ENCODE data around the gene PAQR7.

Gene PAQR7, protein sequence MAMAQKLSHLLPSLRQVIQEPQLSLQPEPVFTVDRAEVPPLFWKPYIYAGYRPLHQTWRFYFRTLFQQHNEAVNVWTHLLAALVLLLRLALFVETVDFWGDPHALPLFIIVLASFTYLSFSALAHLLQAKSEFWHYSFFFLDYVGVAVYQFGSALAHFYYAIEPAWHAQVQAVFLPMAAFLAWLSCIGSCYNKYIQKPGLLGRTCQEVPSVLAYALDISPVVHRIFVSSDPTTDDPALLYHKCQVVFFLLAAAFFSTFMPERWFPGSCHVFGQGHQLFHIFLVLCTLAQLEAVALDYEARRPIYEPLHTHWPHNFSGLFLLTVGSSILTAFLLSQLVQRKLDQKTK
- 2.5 to 2.6 reads per million in 2 donors for total RNA-seq

DNA sequence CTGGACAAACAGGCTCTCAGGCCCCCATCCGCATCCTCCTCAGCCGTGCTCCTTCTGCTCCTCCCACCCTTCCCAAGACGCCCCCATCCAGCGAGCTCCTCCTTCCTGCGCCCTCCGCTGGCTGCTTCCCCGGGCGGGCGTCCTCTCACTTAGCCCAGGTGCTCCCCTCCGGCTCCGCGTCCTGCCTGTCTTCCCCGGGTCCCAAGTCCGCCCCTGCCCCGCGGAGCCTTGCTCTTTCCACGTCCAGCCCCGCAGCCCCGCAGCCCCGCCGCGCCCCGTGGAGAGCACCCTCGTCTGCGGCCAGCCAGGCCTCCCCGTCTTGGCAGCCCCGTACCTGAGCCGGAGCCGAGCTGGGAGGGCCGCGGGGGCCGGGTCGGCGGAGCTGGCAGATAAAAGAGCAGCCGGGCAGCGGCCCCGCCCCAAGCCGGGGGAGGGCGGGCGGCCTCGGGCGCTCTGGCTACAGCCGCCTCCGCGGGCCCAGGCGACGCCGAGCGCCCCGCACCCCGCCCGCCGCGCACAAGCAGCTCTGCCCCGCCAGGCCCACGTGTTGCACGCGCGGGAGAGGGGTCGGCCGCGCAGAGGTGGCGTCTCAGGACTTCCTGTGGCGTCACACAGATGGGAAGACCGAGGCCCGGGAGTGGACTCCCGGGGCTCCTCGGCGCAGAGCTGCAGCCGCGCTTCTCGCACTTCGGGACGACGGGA, at the start of gene PAQR7:
PAQR7 (minus strand) TSS at position 555 of the 702 bp plus-strand sequence. CDS start 11,869 bp downstream, outside the sequence.
- peak; percentile 37 to 68 (median 50) for DNase-seq

DNA sequence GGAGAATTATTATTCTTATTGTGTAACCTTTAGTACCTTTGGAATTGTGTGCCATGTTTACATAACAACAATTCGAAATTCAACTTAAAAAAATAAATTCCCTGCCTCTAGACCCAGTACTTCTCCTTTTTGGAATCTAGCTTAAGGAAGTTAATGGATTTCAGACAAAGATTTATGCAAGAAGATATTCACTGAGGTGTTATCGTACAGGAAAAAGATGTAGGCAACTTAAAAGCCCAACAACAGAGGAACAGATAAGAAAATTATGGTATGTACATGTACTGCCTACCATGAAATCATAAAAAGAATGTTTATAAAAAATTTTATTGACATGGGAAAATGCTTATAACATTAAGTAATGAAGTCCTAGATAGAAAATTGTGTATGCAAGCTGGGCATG, 48.9 kb upstream of the PAQR7 start:
- DNase-seq: no peak

DNA sequence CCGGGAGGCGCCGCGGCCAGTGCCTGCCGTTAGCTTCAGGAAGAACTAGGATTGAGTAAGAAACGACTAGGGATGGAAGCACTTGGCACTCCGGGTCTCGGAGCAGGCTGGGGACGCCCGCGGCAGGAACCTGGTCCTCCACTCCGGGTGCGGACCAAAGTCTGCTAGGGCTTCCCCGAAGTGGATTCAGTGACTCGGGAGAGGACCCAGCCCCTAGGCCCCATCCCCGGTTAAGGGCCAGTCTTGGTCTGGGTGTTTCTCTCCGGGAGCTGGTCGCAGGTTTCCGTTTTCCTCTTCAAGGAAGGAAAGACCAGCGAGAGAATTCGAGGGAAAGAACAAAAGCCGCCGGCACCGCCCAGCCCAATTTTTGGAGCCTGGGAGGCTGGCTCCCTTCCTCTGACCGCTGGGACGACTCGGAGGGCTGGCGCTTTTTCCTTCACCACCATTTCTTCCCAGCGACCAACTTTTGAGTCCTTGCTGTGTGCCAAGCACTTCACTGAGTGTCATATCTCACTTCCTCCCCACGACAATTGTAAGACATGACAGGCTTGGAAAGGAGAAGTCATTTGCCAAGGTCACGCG, 47.6 kb upstream of the PAQR7 start:
- DNase-seq: peak in 1 of 5 experiments; percentile 21

DNA sequence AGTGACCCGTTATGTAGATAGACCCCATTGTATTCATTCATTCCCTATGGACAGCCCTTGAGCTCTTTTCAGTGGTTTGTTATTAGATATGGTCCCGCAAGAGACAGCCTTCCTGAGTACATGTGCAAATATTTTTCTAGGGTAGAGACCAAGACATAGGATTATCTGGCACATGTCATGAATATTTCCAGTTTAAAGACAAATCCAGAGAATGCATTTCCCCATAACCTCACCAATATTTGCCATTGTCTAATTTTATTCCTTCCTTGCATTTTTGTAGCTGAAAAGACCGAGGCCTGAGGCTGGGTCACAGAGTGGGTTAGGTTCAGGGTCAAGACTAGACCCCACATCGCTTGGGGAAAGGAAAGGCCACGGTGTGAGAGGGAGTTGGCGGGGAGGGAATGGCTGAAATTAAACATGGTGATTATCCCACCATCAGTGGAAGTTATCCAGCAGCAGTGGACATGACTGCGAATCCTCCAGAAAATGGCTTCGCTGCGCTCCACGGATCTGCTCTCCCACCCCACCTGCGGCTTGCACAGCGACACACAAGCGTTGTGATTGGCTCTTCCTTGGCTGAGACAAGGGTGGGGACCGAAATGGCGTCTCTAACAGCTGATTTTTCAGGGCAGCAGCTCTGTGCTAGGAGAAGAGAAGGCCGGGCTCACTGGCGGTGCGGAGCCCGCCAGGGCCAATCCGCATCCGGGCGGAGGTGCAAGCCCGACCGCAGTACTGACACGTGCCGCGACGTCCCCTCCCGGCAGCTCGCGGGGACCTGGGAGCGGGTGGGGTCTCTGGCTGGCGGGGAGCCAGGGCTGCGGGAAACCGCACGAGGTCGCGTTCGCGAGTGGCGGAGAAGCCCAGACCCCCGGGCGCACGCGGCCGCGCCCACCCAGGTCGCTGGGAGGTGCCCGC, 46.8 kb upstream of the PAQR7 start:
- DNase-seq: peak; percentile 12 to 71 (median 24)

DNA sequence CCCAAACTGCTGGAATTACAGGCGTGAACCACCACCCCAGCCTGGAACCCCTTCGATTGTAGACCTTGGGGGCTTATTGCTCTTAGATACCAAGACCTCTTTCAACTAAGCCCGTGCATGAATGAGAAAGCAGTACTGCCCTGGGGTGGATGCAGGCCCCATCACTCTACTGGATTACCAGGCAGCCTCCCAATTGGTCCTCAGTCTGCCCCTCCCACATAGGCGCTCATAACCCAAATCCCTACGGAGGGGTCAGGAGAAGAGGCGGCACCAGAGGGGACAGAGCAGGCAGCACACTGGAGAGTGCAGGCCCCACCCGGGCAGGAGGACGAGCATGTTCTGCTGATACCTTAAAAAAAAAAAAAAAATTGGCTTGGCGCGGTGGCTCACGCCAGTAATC, 43.1 kb upstream of the PAQR7 start:
- no peak for DNase-seq

DNA sequence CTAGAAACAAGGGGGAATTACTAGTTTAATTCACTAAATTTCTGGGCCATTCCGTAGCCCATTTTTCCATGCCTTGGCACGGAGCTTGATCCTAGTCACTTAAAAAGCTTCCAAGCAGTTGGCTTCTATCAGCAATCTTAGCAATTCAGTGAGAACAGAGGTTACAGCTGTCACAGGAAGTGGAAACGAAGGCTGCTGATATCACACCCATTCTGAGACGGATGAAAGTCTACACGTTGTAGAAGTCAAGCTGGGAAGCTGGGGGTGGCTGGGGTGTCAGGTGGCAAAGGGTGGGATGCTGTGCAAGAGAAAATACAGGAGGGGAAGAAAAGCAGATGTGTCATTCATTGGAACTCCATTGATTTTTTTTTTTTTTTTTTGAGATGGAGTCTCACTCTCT, 42.5 kb upstream of the PAQR7 start:
- peak in 2 of 5 experiments; percentile 10 to 69 for DNase-seq

DNA sequence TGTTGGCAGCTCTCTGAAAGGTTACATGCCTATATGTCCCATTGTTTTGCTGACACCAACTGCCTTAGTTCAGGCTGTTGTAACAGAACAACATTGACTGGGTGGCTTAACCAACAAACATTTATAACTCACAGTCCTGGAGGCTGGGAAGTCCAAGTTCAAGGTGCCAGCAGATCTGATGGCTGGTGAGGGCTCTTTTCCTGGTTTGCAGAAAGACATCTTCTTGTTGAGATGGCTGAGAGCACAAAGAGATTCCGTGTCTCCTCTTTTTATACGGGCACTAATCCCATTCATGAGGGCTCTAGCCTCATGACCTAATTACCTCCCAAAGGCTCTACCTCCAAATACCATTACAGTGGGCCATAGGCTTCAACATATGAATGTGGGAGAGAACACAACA, 41.0 kb upstream of the PAQR7 start:
- DNase-seq: no peak

DNA sequence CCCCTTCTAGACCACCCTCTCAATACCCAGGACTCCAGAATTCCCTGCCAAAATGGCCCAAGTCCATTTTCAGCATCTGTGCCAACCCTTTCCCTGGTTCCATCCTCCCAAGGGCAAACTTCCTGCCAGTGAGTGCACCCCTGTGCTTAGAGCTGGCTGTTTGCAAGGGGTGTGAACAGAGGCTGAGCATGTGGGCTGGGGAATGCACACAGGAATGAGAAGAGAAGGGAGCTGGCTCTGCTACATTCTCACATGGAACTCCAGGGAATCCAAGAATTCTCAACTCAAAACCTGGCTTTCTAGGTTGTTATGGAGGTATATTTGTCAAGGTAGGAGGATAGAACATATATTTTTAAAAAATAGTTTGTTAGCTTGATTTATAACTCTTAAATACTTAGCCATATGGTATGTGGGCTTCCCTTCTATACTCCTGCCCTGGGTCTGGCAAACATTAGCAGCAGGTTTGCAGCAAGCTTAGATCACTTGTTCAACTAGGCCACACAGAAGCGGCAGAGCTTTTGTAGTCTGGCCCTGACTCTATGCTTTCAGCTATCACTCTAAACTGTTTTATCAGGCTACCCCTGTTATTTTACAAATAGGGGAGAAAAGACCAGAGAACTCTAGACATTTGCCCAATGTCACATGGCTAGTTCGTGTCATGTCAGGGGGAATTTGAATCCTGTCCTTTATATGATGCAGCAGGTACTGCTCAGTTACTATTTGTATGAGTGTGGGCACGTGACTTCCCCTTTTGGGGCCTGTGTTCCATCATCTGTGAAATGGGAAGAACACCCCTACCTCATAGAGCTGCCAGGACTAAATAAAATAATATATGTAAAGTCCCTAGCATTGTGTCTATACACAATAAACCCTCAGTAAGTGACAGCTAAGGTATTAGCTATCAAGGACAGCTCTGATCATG, 38.8 kb upstream of the PAQR7 start:
- no peak for DNase-seq

DNA sequence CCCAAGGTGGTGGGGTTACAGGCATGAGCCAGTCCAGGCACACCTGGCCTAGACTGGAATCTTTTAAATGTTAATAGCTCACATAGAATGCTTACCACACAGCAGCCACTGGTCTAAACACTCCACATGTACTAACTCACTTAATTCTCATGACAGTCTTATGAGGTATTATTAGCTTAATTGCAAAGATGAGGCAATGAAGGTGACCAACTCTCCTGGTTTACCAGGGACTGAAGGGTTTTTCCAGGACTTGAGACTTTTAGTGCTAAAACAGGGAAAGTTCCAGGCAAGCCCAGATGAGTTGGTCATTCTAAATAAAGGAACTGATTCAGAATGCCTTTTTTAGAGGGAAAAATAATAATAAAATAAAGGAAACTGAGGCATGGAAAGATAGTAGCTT, 37.7 kb upstream of the PAQR7 start:
- DNase-seq: no peak

DNA sequence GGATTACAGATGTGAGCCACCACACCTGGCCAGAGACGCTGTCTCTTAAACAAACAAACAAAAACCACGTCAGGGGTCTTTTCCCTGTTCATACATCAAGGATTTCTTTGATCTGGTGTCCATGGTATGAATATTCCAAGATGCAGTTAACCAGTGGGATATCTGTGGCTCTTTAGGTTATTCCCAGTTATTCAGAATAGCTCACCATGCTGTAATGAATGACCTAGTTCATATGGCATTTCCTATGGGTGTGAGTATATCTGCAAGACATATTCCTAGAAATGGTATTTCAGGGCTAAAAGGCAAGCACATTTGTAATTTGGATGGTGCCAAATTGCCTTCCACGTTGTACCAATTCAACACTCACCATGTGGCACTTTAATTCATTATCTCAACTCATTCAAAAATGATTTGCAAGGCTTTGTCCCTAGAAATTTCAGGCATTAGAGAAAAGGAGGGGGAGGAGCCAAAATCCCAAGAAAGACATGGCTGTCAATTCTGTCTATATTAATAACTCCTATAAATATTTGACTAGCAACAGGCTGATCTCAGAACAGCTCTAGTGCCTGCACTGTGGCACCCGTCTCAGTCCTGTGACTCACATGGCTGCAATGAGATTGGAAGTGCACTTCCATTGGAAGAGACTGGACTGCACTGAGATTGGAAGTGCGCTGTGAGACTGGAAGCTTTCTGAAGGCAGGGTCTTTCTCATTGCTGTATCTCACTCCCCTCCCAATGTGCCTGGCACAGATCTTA, 36.7 kb upstream of the PAQR7 start:
- DNase-seq: no peak

DNA sequence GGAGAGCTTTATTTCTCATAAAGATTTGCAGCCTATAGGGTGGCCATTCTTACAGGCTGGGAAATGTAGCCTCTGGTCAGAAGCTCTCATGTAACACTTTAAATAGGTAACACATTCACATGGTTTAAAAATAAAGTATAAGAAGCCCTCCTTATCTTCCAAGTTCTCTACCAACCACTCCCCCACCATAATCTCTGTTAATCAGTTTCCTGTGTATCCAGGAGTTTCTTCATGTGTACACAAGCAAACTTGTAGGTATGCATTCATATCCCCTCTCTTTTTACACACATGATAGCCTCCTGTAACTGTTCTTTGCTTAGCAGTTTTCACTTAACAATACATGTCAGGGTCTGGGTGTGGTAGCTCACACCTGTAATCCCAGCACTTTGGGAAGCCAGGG, 35.7 kb upstream of the PAQR7 start:
- DNase-seq: no peak

DNA sequence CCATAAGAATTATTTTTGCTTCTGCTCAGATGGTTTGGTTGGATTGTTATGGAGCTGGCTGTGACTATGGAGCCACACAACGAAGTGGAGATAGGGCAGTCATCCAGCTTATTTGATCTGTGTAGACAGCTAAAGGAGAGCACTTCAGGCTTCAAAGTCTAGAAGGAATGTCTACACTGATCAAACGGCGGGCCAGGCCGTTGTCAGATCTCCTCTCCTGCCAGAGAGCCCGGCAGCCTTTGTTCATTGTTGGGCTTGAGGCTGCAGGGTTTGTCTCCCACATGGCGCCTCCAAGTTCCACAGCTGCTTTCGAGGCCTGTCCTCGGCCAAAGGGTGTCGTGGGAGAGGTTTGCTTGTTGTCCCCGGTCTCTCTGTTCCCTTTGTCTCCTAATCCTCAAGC, 33.5 kb upstream of the PAQR7 start:
- no peak for DNase-seq

DNA sequence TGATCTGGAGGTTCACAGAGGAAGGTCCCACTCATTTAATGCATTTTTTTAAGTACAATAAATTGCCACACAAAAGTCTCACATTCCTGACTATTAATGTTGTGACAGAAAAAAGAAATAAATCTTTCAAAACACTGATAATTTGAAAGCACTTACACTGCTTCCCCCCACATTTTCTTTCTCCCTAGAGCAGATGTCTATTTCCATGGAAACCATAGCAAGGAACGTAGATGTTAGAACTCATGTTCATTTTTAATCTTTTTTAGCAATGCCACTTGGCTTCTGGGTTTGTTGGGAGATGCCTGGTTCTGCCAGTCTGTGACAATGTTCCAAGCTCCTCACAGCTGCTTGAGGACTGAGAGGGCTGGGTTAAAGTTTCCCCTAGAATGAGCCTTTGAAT, 32.7 kb upstream of the PAQR7 start:
- DNase-seq: no peak

DNA sequence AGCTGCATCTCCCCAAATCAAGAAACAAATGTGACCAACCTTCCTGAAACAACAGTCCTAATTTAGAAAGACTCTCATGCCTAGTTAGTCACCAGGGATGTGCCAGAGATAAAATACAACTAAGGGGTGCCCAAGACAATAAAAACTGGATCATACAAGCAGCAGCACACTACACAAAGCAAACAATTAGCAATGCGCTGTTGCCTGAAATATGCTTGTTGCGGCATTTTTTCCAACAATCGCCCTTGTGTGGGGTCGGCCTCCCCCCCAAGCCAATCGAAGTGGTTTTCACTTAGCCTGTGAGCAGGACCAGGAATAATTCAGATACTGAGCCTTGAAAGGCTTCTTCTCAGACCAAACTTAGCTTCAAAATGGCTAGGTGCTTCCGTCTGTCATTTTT, 32.1 kb upstream of the PAQR7 start:
- DNase-seq: no peak

DNA sequence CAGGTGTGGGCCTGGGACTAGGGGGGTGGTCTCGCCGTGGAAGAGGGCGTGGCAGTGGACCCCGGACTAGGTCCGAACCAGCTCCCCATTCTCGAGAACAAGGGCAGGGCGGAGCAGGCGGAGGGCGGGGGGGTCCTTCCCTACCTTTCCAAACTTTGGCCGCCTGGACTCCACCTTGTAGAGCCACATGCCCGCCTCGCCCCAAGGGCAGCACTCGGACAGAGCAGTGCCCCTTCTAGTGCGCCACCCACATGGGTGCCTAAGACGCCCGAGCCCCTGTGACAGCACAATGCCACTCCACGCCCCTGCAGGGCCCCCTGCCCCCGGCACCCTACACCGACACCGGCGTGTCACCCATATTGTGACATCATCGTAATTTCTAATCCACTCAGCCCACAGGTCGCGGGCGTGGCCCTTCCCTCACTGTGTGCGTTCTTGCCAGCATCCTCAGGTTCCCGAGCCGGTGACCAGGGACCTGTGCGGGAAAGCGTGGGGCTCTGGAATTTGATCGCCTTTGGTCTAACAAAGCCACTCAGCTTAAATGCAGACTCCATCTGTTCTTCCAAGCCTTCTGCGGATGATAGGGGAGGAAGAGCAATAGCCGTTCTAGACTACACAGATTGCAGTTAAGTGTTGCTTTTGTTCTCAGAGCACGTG, 31.3 kb upstream of the PAQR7 start:
- DNase-seq: peak; percentile 17 to 31 (median 19)

DNA sequence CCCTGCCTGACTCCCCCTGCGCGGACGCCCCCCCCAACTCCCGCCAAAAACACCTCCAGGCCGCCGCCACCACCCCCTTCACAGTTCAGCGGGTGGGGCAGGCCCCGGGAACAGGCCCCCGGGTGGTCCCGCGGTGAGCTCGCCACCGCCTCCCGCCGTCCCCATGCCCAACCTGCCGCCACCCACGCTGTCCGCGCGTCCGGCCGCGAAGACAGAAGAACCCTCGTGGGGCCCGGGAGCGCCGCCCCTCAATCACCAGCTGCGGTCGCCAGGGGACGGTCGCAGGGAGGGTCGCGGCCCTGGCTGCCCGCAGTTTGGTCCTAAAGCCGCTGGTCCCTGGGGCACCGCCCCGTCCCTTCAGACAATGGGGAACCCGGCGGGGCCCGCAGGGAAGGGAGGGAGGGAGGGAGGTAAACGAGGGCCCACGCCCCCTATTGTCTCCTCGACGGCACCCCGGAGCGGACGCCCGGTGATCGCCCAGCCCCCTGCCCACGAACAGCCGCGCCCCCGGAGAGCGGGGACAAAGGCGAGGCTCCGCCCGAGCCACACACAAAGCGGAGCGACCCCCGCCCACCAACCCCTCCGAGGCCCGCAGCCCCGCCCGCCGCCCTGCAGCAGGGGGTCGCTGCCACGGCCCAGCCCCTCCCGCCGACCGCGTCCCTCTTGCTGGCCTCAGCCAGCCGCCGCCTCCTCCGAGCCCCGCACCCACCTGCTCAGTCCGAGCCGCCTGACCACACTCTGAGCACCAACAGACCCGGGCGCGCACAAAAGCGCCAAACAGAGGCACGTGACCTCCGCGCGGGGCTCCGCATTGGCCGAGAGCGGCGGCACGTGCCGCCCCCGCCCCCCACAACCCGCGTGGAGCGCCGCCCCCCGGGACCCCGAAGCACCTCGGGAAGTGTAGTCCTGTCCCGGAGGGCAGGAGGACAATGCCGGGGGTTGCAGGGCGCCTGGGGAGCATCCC, 30.5 kb upstream of the PAQR7 start, which contains the start of gene STMN1:
STMN1 (minus strand) TSS at position 740 of the 964 bp plus-strand sequence. CDS start 1,743 bp downstream, outside the sequence.
- DNase-seq: peak; percentile 65 to 96 (median 85)

DNA sequence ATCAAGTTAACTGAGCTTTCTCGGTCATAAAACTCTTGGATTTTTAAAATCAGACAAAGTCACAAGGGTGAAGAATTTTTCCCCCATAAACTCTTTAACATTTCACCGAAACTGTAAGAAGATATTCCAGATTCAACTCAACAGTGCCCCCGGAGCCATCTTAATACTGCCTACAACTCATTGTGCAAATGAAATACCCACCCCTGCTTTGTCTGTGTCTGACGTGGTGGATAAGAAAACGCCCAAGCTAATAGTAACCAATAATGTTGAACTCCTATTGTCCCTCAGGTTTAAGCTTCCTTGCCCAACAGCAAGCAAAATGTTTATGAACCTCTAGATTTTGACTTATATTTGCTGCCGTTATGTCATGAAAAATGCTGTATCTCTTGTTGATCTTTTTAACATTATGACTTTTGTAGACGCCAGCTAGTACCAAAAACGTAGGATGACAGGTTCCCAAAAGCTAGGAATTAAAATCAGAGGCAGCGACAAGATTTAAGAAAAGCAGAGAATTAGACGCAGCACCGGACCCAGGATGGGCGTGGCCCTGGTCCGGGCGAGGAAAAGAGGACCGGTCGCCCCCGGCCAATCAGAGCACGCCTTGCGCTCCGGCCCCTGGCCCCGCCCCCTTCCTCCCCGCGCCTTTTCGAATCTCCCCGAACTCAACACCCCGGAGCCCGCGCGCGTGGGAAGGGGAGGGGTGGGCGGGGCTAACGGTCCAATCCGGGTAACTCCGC, 29.6 kb upstream of the PAQR7 start:
- peak; percentile 71 to 95 (median 87) for DNase-seq

DNA sequence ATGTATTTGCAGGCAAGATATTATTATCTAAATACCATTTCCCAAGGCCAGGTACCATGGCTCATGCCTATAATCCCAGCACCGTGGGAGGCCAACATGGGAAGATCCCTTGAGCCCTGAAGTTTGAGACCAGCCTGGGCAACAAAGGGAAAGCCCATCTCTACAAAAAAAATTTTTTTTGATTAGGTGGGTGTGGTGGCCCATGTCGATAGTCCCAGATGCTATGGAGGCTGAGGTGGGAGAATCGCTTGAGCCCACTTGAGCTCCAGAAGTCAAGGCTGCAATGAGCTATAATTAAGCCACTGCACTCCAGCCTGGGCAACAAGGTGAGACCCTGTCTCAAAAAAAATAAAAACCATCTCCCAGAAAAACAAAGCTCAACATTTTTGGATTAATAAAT, 28.5 kb upstream of the PAQR7 start:
- DNase-seq: no peak
